ENCODE measurements around the gene CUX1.

- TF ChIP-seq USF2 (IDR thresholded peaks at IDR 0.05; ENCODE audit: low read depth, low read length) (no peak), USF2 (CRISPR knock-in tag; IDR thresholded peaks at IDR 0.05; ENCODE audit: borderline replicate concordance) (no peak), KAT7 (CRISPR knock-in tag; IDR thresholded peaks at IDR 0.05; ENCODE audit: borderline replicate concordance) (no peak), TRIM24 (CRISPR knock-in tag; IDR thresholded peaks at IDR 0.05) (no peak)
Measured at GRCh38 chr7:101903515-101903868, 86.1 kb downstream of the CUX1 start.
